Stimulated activated CD4-positive, alpha-beta T cell treated with anti-CD3 and anti-CD28 coated beads, Interleukin-4, amount 100 ng/mL, for 48 hours (primary cell): ENCODE measurements around the gene CCDC120.

Experiments
- DNase-seq, 2 donors: peaks; one replicate each; pipeline ENCODE4 v3.0.0-alpha.2; 2020; ENCODE audit warnings: low read depth in 2 of 2

Gene CCDC120

DNA sequence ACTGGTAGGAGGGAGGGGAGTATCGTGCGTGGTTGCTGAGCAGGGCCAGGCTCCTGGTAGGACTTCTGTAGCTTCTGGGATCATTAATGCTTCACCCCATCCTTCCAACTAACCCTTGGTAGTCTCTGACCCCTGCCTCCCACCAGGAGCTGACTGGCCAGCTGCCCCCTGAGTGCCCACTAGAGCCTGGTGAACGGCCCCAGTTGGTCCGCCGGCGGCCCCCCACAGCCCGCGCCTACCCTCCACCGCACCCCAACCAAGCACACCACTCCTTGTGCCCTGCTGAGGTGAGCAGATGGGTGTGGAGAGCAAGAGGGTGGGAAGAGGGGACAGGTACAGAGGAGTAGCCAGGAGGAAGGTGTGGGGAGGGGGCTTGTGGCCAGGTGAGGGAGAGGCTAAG, 4.9 kb downstream of the CCDC120 start:
- DNase-seq, result no peak

DNA sequence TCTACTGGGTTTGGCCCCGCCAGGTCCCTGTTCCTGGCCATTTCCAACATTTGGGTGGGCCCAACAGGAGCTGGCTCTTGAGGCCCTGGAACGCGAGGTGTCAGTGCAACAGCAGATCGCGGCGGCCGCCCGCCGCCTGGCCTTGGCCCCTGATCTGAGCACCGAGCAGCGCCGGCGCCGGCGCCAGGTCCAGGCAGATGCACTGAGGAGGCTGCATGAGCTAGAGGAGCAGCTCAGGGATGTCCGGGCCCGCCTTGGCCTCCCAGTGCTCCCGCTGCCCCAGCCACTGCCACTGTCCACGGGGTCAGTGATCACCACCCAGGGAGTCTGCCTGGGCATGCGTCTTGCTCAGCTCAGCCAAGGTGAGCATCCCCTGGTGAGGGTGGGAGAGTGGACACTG, 5.5 kb downstream of the CCDC120 start:
- DNase-seq, result no peak

DNA sequence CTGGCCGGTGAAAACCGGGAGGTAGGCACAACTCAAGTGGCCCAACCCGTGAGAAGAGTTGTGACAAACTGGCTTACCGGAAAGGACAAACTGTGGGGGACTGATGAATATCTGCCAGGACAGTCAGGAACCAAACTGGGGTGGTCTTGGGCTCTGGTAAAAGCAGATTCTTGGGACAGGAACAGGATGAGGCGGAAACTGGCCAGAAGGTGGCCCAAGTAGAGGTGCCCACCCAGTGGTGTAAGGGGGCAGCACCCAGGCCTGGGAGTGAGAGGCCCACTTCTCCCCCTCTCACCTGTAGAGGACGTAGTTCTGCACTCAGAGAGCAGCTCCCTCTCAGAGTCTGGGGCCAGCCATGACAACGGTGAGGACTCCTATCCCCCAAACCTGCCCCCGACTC, 5.9 kb downstream of the CCDC120 start:
- no peak for DNase-seq

DNA sequence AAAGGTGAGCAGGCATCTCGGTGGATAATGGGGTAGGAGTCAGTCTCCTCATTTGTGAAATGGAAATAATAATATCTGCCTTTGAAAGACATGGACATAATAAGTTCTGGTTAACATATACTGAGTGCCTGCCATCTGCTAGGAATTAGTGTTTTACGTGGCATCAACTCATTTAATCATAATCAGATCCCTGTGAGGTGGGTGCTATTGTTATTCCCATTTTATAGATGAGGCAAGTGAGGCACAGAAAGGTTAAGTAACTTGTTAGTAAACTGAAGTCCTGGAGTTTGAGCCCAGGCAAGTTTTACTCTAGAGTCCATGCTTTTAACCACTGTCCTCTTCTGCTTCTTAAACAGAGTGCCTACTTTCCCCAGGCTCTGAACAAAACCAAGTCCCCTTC, 7.5 kb downstream of the CCDC120 start:
- no peak for DNase-seq

DNA sequence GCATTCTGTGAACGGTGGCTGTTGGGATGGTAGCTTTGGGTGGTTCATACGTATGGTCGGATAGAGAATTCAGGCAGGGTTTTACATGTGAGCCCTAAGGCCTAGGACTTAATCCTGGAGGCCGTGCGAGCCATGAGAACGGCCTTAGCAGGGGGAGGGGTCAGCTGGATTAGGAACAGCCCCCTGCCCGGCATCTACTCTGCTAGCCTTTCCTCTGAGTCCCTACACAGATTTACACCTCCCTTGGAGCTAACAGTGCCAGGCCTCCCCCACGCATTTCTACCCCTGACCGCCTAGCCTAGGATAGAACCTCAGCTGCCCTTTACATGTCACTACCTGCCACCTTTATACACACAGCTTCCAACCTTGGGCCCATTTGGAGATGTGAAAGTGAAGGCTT, 7.9 kb downstream of the CCDC120 start:
- no peak for DNase-seq

DNA sequence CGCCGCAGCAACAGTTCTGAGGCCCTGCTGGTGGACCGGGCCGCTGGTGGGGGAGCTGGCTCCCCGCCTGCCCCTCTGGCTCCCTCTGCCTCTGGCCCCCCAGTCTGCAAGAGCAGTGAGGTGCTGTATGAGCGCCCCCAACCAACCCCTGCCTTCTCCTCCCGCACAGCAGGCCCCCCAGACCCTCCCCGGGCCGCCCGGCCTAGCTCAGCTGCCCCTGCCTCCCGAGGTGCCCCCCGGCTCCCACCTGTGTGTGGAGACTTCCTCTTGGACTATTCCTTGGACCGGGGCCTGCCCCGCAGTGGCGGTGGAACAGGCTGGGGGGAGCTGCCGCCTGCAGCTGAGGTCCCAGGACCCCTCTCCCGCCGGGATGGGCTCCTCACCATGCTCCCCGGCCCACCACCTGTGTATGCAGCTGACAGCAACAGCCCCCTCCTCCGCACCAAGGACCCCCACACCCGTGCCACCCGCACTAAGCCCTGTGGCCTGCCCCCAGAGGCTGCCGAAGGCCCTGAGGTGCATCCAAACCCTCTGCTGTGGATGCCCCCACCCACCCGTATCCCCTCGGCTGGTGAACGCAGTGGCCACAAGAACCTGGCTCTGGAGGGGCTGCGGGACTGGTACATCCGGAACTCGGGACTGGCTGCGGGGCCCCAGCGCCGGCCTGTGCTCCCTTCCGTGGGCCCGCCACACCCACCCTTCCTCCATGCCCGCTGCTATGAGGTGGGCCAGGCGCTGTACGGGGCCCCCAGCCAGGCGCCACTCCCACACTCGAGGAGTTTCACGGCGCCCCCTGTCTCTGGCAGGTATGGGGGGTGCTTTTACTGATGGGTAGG, 8.7 kb downstream of the CCDC120 start:
- no peak for DNase-seq

DNA sequence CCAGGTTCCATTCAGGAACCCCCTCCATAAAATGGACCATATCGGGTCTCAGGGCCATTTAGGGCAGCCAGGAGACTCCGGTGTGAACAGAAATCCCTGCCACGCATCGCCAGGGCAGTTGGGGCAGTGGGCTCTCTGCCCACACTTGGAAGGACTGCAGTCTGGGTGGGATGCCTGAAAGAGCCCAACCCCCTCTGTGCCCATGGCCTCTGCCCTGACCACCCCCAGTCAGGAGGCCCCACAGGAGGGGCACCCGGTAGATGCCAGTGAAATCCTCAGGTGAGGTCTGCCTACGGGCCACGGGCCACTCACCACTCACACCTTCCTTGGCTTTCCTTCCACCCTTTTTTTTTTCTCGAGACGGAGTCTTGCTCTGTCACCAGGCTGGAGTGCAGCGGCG, 10.2 kb downstream of the CCDC120 start:
- DNase-seq, result no peak

DNA sequence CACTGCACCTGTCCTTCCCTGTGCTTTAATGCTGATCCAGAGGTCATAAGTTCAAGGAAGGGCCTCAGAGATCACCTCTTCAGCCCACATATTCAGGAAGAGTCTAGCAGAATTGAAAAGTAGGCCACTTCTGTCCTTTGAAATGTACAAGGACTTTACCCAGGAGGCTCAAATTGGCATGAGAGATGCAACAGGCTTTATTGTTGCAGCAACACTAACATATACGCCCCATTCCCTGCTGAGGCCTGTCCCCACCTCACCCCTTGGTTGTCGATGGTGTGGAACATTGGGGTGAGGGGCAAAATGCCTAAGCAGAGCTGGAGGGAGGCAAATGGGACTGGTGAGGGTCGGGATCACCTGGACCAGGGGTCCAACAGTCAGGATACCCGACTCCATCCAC, 12.2 kb downstream of the CCDC120 start:
- DNase-seq, result no peak

DNA sequence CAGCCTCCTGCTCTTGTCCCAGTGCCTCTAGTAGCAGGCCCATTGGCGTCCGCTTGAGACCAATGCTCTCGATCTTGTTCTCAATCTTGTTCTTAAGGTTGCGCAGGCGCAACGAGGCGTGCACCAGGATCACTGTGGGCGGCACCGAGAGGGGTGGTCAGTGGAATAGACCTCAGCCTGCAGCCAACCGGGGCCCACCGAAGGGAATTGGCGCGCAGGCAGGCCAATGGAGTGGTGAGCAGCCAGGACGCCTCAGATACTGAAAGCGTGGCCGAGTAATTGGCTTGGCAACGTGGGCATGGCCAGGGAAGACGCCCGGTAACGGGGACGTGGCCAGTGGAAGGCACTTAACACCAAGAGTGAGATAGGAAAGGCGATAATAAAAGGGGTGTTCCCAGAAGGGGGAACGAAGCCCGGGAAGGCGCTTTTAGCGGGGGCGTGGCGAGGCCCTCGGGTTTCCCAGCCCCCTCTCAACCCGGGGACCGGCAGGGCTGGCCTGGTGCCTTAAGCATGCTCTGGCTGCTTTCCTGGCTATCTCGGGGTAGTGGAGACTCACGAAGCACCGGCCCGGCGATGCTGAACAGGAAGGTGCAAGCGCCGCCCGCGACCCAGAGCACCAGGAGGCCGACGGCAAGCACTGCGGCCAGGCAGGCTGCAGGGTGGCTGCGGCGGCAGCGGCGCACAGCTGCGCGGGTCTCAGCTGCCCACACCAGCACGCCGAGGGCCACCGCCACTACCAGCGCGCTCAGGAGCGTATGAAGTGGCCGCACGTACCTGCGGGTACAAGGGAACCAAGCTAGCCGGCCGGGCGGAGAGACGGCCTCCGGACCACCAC, 13.3 kb downstream of the CCDC120 start:
- no peak for DNase-seq

DNA sequence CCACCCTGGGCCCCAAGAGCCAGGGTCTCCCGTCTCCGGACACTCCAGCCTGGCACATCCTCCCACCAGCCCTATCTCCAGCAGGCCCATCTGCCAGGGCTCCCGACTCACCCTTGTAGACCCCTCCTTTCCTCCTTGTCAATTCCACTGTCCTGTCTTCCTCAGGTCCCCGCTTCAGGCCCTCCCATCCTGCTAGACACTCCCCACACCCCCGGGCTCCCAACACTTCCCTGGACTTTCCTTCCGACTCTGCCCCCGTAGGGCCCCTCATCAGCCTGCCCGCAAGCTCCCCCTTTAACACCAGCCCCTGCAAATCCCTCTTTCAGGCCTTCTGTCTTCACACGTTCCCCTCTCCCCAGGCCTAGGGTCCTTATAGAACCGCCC, 13.9 kb downstream of the CCDC120 start:
- DNase-seq, result no peak

DNA sequence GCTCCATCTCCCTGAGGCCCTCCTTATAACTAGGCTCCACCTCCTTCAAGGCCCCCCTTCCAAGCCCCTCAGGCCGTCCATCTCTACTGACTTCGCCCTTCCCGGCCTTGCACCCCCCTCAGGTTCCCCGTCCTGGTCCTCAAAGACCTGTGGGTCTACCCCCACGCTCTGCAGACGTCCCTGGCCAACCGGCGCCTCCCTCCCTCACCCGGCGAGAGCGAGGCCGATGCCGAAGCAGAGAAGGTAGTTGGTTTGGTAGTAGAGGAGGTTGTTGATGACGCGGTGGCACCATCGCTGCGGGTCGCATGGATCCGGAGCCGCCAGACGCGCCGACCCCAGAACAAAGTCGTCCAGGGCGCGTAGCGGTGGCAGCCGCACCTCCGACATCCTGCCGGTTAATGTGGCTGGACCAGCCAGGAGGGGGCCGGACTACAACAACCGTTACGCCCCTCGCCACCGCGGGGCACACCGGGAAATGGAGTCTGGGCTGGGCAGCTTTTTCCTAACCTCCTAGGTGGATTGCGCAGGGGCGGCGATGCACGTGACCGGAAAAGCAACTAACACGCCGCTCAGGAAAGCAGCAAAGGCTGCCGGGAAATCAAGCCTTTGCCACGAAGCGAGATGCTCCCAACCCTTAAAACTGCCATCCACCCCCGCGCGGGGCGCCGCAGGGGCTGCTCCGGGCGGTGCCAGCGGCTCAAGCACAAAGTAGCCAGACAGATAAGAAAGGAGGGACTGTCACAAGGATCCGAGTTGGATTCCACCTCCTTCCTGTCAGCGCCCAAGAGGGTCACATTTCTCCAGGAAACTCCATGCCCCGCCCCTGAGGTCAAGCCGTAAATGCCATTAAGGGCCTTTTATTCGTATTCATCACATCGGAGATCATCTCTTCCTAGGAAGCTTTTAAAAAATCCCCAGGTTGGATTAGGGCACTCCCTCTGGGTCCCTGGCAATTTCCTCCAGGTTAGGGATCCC, 15.1 kb downstream of the CCDC120 start, which contains the start of gene PRAF2:
PRAF2 (minus strand) TSS at position 402 of the 975 bp plus-strand sequence; CDS start at position 387, 15 bp downstream.
- peak; percentile 78 to 85 for DNase-seq

DNA sequence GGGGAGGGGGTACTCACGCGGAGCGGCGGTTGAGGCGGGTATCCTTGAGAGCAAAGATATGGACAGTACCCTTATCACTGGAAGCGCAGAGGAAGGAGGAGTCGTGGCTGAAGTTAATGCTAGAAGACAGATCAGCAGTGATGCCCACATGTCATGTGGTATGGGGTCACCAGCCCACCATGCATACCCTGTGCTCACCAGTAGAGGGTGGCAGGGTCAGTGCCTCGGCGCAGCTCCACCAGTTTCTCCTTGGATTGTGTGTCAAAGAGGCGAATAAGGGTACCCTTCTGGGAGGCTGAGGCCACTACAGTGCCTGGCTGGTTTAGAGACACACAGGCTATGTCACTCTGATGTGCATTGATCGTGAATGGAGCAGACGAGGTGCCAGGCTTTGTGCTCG, 16.5 kb downstream of the CCDC120 start:
- DNase-seq, result no peak

DNA sequence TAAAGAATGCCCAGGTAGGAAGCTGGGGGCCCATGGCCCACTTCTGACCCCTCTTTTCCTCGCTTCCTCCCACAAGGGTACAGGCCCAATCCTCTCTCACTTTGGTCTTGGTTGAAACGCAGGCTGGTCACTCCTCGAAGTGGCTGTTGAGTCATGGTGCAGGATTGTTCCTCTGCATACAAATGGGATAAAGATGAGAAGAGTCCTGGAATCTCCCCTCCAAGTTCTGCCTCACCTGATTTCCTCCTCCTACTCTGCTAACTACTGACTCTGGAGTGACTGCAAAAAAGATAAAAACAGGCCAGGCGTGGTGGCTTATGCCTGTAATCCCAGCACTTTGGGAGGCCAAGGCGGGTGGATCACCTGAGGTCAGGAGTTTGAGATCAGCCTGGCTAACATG, 19.1 kb downstream of the CCDC120 start:
- DNase-seq, result no peak

DNA sequence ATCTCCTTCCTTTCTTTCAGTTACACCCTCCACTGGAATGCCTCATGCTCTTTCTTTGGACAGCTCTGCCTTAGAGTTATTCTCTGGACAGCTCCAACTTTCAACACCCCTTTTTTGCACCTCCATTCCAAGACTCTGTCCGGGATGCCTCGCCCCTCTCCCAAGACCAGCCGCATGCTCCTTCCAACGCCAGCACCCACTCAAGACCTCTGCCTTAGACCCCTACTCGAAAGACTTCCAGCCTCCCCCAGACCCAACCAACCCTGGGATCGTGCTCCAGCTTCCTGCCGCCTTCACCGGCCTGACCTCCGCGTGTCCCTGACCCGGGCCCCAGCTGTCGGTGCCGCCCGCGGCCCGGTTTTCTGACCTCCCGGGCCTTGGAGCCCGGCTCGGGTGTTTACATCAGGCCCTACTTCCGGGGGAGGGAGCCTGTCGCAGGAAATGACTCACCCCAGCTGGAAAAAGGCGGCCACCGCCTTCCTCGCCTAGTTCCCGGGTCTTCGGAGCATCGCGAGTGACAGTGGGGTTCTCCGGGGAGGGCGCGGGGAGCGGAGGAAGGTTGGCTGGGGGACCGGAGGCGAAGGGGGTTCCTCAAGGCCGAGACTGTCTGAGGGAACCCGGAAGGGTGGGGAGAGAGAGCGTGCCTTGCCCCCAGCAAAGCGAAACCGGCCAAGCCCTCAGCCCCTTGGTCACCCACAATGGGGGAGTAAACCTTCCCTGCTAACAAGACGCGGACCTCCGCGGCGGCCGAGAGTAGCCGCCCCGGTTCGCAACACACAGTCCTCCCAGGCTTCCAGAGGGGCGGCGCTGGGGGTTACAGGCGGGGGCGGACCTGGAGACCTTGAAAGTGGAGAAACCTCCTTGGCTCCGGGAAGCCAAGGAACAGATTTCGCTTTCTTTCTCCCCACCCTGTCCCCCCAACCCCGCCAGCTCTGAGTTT, 21.0 kb downstream of the CCDC120 start, which contains the start of gene WDR45:
WDR45 (minus strand) TSS at position 399 of the 940 bp plus-strand sequence. CDS start 1,792 bp downstream, outside the sequence.
- DNase-seq, result peak; percentile 35 to 60

DNA sequence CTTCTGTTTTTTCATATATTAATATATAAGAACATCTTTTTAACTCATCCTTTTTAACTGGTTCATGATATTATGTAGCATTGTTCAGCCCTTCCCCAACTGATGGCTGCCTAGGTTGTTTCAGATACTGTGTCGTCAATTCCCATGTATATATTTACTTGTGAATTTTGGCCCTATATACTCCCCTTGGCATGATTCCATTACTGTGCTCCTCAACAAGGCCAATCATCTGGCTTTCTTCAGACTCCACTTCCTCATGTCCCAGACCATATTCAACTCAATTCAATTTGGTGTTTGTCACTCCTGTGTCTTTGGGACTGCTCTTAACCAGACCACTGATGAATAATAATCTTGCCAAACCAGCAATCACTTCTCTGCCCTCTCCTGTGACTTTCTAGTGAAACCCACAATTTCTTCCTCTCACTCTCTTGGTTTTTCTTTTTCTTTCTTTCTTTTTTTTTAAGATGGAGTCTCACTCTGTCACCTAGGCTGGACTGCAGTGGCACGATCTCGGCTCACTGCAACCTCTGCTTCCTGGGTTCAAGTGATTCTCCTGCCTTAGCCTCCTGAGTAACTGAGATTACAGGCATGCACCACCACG, 23.6 kb downstream of the CCDC120 start:
- no peak for DNase-seq

DNA sequence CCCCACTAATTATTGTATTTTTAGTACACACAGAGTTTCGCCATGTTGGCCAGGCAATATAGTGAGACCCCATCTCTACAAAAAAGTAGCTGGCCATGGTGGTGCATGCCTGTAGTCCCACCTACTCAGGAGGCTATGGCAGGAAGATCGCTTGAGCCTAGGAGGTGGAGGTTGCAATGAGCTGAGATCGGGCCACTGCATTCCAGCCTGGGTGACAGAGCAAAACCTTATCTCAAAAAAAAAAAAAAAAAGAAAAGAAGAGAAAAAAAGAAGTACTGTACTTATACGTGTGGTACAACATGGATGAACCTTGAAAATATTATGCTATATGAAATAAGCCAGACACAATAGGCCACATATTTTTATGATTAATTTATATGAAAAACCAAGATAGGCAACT, 30.8 kb downstream of the CCDC120 start:
- no peak for DNase-seq

DNA sequence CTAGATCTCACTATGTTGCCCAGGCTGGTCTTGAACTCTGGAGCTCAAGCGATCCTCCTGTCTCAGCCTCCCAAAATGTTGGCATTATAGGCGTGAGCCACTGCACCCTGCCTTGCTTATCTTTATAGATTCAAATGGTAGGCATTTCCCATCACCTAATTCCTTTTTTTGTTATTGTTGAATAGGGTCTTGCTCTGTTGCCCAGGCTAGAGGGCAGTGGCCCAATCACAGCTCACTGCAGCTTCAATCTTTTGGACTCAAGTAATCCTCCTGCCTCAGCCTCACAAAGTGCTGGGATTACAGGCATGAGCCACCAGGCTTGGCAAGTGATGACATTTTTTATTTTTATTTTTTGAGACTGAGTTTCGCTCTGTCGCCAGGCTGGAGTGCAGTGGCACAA, 37.6 kb downstream of the CCDC120 start:
- no peak for DNase-seq

DNA sequence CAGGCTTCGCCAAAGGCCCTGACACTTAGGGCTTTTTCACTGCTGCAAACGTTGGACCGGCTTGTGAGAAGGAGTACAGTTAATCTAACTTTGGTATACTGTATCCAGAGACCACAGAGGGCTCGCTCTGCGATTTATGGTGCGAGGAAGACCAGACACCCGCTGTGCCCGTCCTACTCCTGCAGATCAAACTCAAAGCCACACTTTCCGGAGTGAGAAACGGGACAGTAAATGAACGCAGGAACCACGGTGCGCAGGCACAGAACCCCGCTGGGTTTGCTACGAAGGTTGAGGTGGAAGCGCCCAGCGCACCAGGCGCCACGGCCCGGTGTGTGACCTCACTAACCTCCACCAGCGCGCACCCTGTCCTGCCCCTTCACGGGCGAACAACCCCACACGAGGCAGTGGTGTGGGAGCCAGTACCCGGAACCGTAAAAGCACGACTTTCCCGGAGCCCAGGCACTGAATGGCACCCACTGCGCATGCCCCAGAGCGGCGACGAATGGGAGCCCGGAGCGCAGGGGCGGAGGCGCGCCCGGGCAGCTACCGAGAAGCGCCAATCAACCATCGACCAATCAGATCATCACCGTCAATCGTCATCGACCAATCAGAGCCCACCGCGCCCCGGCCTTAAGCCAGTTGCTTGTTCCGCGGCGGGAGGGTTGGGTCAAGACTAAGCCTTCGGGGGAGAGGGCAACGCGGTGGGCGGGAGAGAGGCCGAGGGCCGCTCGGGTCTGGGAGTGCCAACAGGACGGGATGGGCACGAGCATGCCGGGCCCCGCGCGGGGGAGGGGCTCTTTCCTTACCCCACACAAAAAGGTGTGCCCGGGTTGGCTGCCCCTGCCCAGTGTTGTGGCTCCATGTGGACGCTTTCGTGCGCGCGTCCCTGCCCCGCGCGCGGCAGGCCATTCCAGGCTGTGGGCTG, 42.2 kb downstream of the CCDC120 start:
- DNase-seq, result peak; percentile 72 to 77

DNA sequence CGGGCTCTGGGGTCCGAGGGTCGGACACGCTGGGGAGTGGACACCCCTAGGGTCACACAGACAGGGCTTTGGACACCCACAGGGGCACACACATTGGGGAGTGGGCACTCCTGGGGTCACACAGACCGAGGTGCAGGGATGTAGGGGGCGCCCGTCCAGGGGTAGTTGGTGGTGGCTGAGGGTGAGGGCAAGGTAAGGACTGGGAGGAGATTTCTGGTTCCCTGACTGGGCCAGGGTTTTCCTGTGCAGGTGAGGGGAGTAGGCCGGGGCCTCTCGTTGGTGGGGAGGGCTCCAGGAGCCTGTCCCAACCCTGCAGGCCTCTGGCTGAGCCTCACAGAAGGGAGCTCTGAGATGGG, 42.8 kb downstream of the CCDC120 start:
- no peak for DNase-seq
